Neuronal stem cell (in vitro differentiated cells): ENCODE measurements around the gene AP1G2.
"Not testable (repeated sequence)": the region's sequence is repeated elsewhere in the genome, so short reads cannot be mapped to it uniquely, and the experiment has no call there.

Source experiments
- DNase-seq: peaks from one replicate; pipeline ENCODE4 v3.0.0-alpha.2; 2013; ENCODE audit warnings: low spot score
- H2AFZ ChIP-seq: one replicate; pipeline ENCODE4 v1.6.1; 2013; ENCODE audit warnings: mild to moderate bottlenecking, low read length, inconsistent platforms
- H2AK5ac ChIP-seq: 2 replicates; pipeline ENCODE4 v1.6.1; 2013; ENCODE audit warnings: low read depth, mild to moderate bottlenecking, inconsistent platforms, low read length, moderate library complexity, mixed read lengths
- H2BK120ac ChIP-seq: 2 replicates; pipeline ENCODE4 v1.6.1; 2013; ENCODE audit warnings: low read depth, mild to moderate bottlenecking, inconsistent platforms, low read length, moderate library complexity, mixed read lengths
- H2BK12ac ChIP-seq: one replicate; pipeline ENCODE4 v1.6.1; 2013; ENCODE audit warnings: low read length, inconsistent platforms
- H2BK15ac ChIP-seq: 2 replicates; pipeline ENCODE4 v1.6.1; 2013; ENCODE audit warnings: mild to moderate bottlenecking, low read length, inconsistent platforms, mixed read lengths
- H2BK5ac ChIP-seq: one replicate; pipeline ENCODE4 v1.6.1; 2013; ENCODE audit warnings: inconsistent platforms, mild to moderate bottlenecking, low read length, moderate library complexity
- H3K14ac ChIP-seq: one replicate; pipeline ENCODE4 v1.6.1; 2013; ENCODE audit warnings: low read length, inconsistent platforms
- H3K18ac ChIP-seq: 2 replicates; pipeline ENCODE4 v1.6.1; 2013; ENCODE audit warnings: low read length, inconsistent platforms
- H3K23ac ChIP-seq: 2 replicates; pipeline ENCODE4 v1.6.1; 2013; ENCODE audit warnings: low read depth, mild to moderate bottlenecking, mixed read lengths, low read length, inconsistent platforms; ENCODE audit not compliant: poor library complexity
- H3K27ac ChIP-seq: replicated peaks from 3 replicates; pipeline ENCODE4 v1.5.1; 2013; ENCODE audit warnings: low read length, inconsistent platforms
- H3K27me3 ChIP-seq, 3 experiments: 2 replicates each; pipeline ENCODE4 v1.6.1; 2013; ENCODE audit warnings: low read length in 3 of 3, mild to moderate bottlenecking in 2 of 3, inconsistent platforms in 1 of 3, low read depth in 1 of 3, mixed read lengths in 1 of 3, moderate library complexity in 1 of 3; ENCODE audit not compliant: control insufficient read depth in 3 of 3, insufficient read depth in 3 of 3
- H3K36me3 ChIP-seq, 2 donors: replicated peaks in 1 of 2; 2 replicates each; pipeline ENCODE4 v1.6.1; 2013; ENCODE audit warnings: low read length in 2 of 2; ENCODE audit not compliant: control insufficient read depth in 2 of 2, insufficient read depth in 2 of 2
- H3K4ac ChIP-seq: 2 replicates; pipeline ENCODE4 v1.6.1; 2013; ENCODE audit warnings: inconsistent platforms, mild to moderate bottlenecking, low read length, moderate library complexity
- H3K4me1 ChIP-seq, 2 donors: 1 replicate in 1 of 2; 2 replicates in 1 of 2; pipeline ENCODE4 v1.6.1; 2013; ENCODE audit warnings: low read length in 2 of 2, low read depth in 1 of 2; ENCODE audit not compliant: control insufficient read depth in 2 of 2, insufficient read depth in 1 of 2
- H3K4me2 ChIP-seq: one replicate; pipeline ENCODE4 v1.6.1; 2013; ENCODE audit warnings: mild to moderate bottlenecking, low read length, inconsistent platforms; ENCODE audit not compliant: insufficient read depth, poor library complexity, severe bottlenecking
- H3K4me3 ChIP-seq, 2 donors: 2 replicates each; pipeline ENCODE4 v1.5.1; 2013; ENCODE audit warnings: low read length in 2 of 2, mild to moderate bottlenecking in 2 of 2, inconsistent platforms in 1 of 2, moderate library complexity in 1 of 2
- H3K79me1 ChIP-seq: one replicate; pipeline ENCODE4 v1.6.1; 2013; ENCODE audit warnings: low read depth, mild to moderate bottlenecking, inconsistent platforms, low read length, moderate library complexity
- H3K9ac ChIP-seq: one replicate; pipeline ENCODE4 v1.6.1; 2013; ENCODE audit warnings: mild to moderate bottlenecking, low read depth, low read length, inconsistent platforms; ENCODE audit not compliant: poor library complexity
- H3K9me3 ChIP-seq, 2 donors: replicated peaks in 1 of 2; 2 replicates each; pipeline versions ENCODE3 to v1.6.1; 2013; ENCODE audit warnings: low read length in 2 of 2, mild to moderate bottlenecking in 2 of 2, inconsistent platforms in 1 of 2, low read depth in 1 of 2, mixed read lengths in 1 of 2, moderate library complexity in 1 of 2; ENCODE audit not compliant: control insufficient read depth in 2 of 2, insufficient read depth in 1 of 2
- H4K8ac ChIP-seq: one replicate; pipeline ENCODE4 v1.6.1; 2013; ENCODE audit warnings: low read depth, mild to moderate bottlenecking, inconsistent platforms, low read length, moderate library complexity
- H4K91ac ChIP-seq: one replicate; pipeline ENCODE4 v1.6.1; 2013; ENCODE audit warnings: low read length, low read depth, mild to moderate bottlenecking, inconsistent platforms; ENCODE audit not compliant: poor library complexity
- WGBS, 2 donors: extraction: QIAGEN DNeasy Blood & Tissue Kit; methylation state at CpG; one replicate each; pipeline ENCODE4 v1.1.7; 2013; ENCODE audit warnings: missing lambda C conversion rate in 2 of 2, mixed read lengths in 1 of 2; ENCODE audit not compliant: insufficient read length in 2 of 2, insufficient replicate concordance in 1 of 2; ENCODE audit errors: extremely low coverage in 2 of 2; 5-methylcytosine and 5-hydroxymethylcytosine counted together

AP1G2 gene

GRCh38 chr14:23600322-23600707 is 32.7 kb upstream of the AP1G2 start:
- no peaks in the 10 kb centered on the region for H3K79me1 ChIP-seq
- no peak overlapping the region for H3K14ac ChIP-seq
- no peak overlapping the region for H4K8ac ChIP-seq
- no peak overlapping the region for H2BK5ac ChIP-seq
- no peak overlapping the region for H2AFZ ChIP-seq
- H2AK5ac ChIP-seq, result no peak overlapping the region
- no peaks in the 10 kb centered on the region for H3K27me3 ChIP-seq
- no peak overlapping the region for H2BK15ac ChIP-seq
- no peak overlapping the region for H3K4ac ChIP-seq
- H3K9ac ChIP-seq, result no peak overlapping the region
- WGBS, 2 donors, result no CpG with 5 or more reads among the region's 2 CpGs
- no peak overlapping the region for H3K18ac ChIP-seq
- H3K4me2 ChIP-seq, result no peak overlapping the region
- no peak overlapping the region for H3K27ac ChIP-seq
- no peak overlapping the region for H2BK12ac ChIP-seq
- no peaks in the 10 kb centered on the region for H3K9me3 ChIP-seq
- no peak overlapping the region for H4K91ac ChIP-seq
- no peak overlapping the region for H3K23ac ChIP-seq
- no peak for DNase-seq
- no peak overlapping the region for H3K4me3 ChIP-seq
- no peaks in the 10 kb centered on the region for H3K36me3 ChIP-seq
- H3K4me1 ChIP-seq, result no peaks in the 10 kb centered on the region
- H2BK120ac ChIP-seq, result no peak overlapping the region

GRCh38 chr14:23594191-23594590 is 26.6 kb upstream of the AP1G2 start:
- H3K9me3 ChIP-seq, H4K91ac ChIP-seq, H3K79me1 ChIP-seq, H2BK15ac ChIP-seq, H4K8ac ChIP-seq, H3K36me3 ChIP-seq, H2BK5ac ChIP-seq, H3K4me1 ChIP-seq, H2BK120ac ChIP-seq, H3K27me3 ChIP-seq, H3K4ac ChIP-seq, DNase-seq, H3K18ac ChIP-seq, H3K23ac ChIP-seq, H3K4me3 ChIP-seq, H2AFZ ChIP-seq, H2AK5ac ChIP-seq, H3K27ac ChIP-seq, H3K9ac ChIP-seq, H3K4me2 ChIP-seq, H2BK12ac ChIP-seq, H3K14ac ChIP-seq: not testable (repeated sequence)
- no CpG with 5 or more reads among the region's 3 CpGs for WGBS, 2 donors

- WGBS, 2 donors, result no CpG with 5 or more reads among the region's 4 CpGs
- DNase-seq, result no peak
- H4K91ac ChIP-seq, result no peak overlapping the region
Observed at GRCh38 chr14:23590198-23590597, 22.6 kb upstream of the AP1G2 start.

GRCh38 chr14:23589606-23590005 is 22.0 kb upstream of the AP1G2 start:
- H2BK15ac ChIP-seq, result no peak overlapping the region
- no peak for DNase-seq
- no peaks in the 10 kb centered on the region for H3K9me3 ChIP-seq
- H2BK5ac ChIP-seq, result no peak overlapping the region
- H3K4me2 ChIP-seq, result no peak overlapping the region
- no peak overlapping the region for H3K27ac ChIP-seq
- H2BK120ac ChIP-seq, result no peak overlapping the region
- peak overlapping the region; percentile 83 for H2AFZ ChIP-seq
- no peak overlapping the region for H2BK12ac ChIP-seq
- no peak overlapping the region for H3K14ac ChIP-seq
- H3K36me3 ChIP-seq, result no peaks in the 10 kb centered on the region
- H3K4me1 ChIP-seq, result peaks cover 0 to 3% of the 10 kb centered on the region in 2 donors
- H3K9ac ChIP-seq, result no peak overlapping the region
- no peak overlapping the region for H4K8ac ChIP-seq
- H2AK5ac ChIP-seq, result peak overlapping the region; percentile 47
- no peaks in the 10 kb centered on the region for H3K79me1 ChIP-seq
- WGBS, 2 donors, result no CpG with 5 or more reads among the region's 2 CpGs
- no peaks in the 10 kb centered on the region for H3K27me3 ChIP-seq
- H3K18ac ChIP-seq, result no peak overlapping the region
- no peak overlapping the region for H3K4ac ChIP-seq
- no peak overlapping the region for H4K91ac ChIP-seq
- no peak overlapping the region for H3K23ac ChIP-seq
- H3K4me3 ChIP-seq, result no peak overlapping the region

More at GRCh38 chr14:23590198-23590597, 22.6 kb upstream of the AP1G2 start:
- no peak overlapping the region for H3K14ac ChIP-seq
- H2BK120ac ChIP-seq, result no peak overlapping the region
- H2AFZ ChIP-seq, result no peak overlapping the region
- H2AK5ac ChIP-seq, result no peak overlapping the region
- H3K4me1 ChIP-seq, result peaks cover 0 to 3% of the 10 kb centered on the region in 2 donors
- no peaks in the 10 kb centered on the region for H3K27me3 ChIP-seq
- H3K9ac ChIP-seq, result no peak overlapping the region
- no peak overlapping the region for H3K18ac ChIP-seq
- H3K27ac ChIP-seq, result no peak overlapping the region
- H2BK12ac ChIP-seq, result no peak overlapping the region
- no peak overlapping the region for H2BK15ac ChIP-seq
- no peaks in the 10 kb centered on the region for H3K9me3 ChIP-seq
- no peak overlapping the region for H4K8ac ChIP-seq
- H3K36me3 ChIP-seq, result no peaks in the 10 kb centered on the region
- no peaks in the 10 kb centered on the region for H3K79me1 ChIP-seq
- no peak overlapping the region for H3K23ac ChIP-seq
- no peak overlapping the region for H3K4ac ChIP-seq
- H3K4me3 ChIP-seq, result no peak overlapping the region
- no peak overlapping the region for H2BK5ac ChIP-seq
- H3K4me2 ChIP-seq, result no peak overlapping the region
